ENCODE data around the gene AR.

Gene AR

DNA sequence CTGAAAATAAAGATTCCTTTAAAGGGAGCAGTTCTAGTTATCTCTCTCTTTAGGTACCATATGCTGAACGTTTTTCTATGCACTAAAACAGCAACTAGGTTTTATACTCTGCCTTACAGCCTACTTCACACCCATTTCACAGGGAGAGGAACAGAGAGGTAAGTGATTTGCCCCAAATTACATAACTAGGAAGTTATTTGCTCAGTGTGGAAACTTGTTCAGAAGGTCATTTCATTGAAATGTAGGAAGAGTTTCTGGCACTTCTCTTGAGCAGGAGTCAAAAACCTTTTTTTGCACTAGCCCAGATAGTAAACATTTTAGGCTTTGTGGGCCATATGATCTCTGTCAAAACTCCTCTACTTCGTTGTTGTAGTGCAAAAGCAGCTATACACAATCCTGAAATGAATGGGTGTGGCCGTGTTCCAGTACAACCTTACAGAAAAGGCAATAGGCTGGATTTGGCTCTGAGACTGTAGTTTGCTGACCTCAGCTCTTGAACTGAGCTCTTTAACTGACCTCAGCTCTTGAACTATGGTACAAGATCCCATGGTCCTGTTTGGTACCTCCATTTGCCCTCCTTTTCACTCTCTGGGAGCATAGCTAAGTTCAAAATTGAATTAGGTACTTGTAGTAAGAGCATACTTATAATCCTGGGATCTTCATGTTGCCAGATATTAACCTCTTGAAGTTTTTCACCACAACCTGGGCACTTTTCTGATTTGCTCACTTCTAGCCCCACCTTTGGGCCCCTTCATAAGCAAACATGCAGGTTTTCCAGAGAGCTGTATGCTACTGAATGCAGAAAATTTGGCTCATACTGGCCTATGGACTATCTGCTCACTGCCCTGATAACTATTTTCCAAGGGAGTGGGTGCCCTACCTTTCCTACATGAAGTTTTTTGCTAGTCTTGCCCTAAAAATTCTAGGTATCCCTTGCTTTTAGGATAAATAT lies 53.3 kb downstream of the AR start:
- H3K9me3 Mint-ChIP-seq = no peaks in the 10 kb centered on the region
- H3K4me3 Mint-ChIP-seq = no peak overlapping the region
- H3K4me1 Mint-ChIP-seq (ENCODE audit: low read depth) = no peaks in the 10 kb centered on the region
- H3K27me3 Mint-ChIP-seq = peaks cover 18% of the 10 kb centered on the region
- no peaks in the 10 kb centered on the region for H3K36me3 Mint-ChIP-seq (ENCODE audit: low read depth)
- no peak for DNase-seq
- H3K27ac Mint-ChIP-seq = no peak overlapping the region

DNA sequence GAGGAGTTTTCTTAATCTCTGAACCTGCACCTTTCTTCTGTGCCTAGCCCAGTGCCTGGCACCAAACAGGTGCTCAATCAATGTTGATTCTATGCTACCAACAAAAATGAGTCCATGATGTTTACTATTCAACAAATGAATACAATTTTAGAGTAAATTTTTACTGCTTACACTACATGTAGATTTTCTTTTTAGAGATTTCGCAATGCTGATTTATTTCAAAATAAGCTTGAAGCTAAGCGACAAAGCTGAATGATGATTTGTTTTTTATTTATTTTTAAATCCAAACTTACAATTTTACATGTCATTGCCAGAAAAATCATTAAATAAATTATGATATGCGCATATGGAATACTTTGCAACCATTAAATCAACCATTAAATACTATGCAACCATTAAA lies 55.7 kb downstream of the AR start:
- no peaks in the 10 kb centered on the region for H3K36me3 Mint-ChIP-seq (ENCODE audit: low read depth)
- no peak for DNase-seq
- H3K27me3 Mint-ChIP-seq = peaks cover 30% of the 10 kb centered on the region
- H3K27ac Mint-ChIP-seq = no peak overlapping the region
- no peaks in the 10 kb centered on the region for H3K4me1 Mint-ChIP-seq (ENCODE audit: low read depth)
- no peaks in the 10 kb centered on the region for H3K9me3 Mint-ChIP-seq
- no peak overlapping the region for H3K4me3 Mint-ChIP-seq

DNA sequence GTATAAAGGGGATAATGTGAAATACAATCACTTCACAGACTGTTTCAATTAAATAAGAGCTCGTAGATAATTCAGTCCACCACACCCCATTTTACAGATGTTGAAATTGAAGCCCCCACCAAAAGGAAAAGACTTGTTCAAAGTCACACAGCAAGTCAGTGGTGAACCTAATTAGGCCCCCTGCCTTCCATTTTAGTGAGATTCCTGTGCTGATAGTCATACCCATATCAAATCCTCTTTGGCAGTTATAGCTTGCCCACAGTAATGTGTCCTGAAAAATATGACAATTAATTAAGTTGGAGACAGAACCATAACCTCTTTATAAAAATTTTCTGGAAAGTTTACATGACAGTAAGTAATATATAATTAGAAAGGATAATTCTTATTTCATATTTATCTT lies 58.0 kb downstream of the AR start:
- no peak for DNase-seq
- Mint-ChIP-seq H3K36me3 (ENCODE audit: low read depth) (no peaks in the 10 kb centered on the region), H3K4me3 (no peak overlapping the region)

DNA sequence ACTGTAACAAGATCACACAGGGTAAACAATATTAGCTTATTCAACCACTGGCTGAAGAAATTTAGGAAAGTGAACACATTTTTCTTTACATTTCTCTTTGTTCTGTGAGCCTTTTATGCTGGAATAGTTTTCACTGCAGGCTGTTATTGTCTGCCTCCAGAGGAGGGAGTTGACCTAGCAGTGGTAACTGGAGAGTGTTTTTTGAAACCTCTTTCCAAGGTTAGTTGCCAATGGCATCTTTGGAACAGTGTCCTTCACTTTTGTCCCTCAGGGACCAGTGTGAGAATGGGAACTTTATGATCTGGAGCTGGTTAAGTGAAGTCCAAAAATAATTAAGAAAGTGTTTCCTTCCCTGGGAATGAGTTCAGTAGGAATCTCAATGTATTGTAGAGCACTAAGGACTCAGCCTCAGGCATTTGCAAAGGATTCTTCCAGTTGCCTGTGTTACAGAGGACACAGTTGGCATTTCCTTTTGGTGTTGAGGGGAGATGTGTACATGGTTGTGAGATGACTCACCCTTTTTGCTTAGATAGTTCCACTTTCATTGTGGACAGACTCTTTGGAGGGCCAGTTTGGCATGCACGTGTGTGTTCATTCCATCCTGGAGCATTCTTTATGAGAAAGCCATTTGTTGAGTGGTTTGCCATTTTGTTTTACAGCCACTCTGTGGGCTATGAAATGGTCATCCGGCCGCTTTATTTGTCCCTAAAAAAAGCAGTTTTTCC lies 61.3 kb downstream of the AR start:
- H3K36me3 Mint-ChIP-seq (ENCODE audit: low read depth) = no peaks in the 10 kb centered on the region
- no peak overlapping the region for H3K27ac Mint-ChIP-seq
- no peaks in the 10 kb centered on the region for H3K9me3 Mint-ChIP-seq
- H3K27me3 Mint-ChIP-seq = peaks cover 36% of the 10 kb centered on the region
- no peak for DNase-seq
- H3K4me3 Mint-ChIP-seq = no peak overlapping the region
- H3K4me1 Mint-ChIP-seq (ENCODE audit: low read depth) = no peaks in the 10 kb centered on the region

More for the DNA sequence above, 58.0 kb downstream of the AR start:
- H3K27me3 Mint-ChIP-seq = peaks cover 38% of the 10 kb centered on the region
- no peaks in the 10 kb centered on the region for H3K4me1 Mint-ChIP-seq (ENCODE audit: low read depth)
- no peaks in the 10 kb centered on the region for H3K9me3 Mint-ChIP-seq
- H3K27ac Mint-ChIP-seq = no peak overlapping the region

DNA sequence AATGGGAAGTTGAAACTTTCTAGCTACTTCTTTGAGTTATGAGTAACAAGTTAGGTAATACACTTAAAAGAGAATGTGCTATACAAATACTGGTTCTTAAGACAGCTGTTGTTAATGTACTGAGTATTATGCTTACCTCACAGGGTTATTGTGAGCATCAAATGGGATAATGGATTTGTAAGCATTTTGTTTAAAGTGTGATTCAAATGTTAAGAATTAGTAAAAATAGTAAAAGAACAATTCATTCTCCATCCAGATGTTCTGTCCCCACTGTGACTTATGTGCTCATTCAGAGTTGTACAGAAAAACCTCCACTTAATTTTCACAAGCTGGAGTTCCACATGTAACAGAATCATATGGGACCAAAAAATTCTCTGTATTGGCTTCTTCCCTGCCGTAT lies 63.6 kb downstream of the AR start:
- H3K36me3 Mint-ChIP-seq (ENCODE audit: low read depth) = no peaks in the 10 kb centered on the region
- H3K9me3 Mint-ChIP-seq = no peaks in the 10 kb centered on the region
- DNase-seq = no peak
- no peak overlapping the region for H3K27ac Mint-ChIP-seq
- H3K4me3 Mint-ChIP-seq = no peak overlapping the region
- no peaks in the 10 kb centered on the region for H3K4me1 Mint-ChIP-seq (ENCODE audit: low read depth)
- peaks cover 36% of the 10 kb centered on the region for H3K27me3 Mint-ChIP-seq

DNA sequence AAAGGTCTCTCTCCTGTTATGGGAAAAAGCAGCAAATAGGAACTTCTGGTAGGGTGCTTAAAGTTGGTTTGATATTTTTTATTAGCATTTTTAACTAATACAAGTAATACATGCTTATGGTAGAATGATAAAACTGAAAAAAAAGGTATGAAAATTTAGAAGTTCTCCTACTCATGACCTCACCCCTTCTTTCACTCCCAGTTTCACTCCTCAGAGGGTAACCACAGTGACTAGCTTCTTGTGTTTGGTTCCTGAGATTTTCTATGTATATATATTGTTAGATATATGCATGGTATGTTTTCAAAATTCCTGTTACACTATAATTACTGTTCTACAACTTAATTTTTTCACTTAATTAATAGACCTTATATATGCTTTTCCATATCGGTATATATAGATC lies 66.5 kb downstream of the AR start:
- H3K4me3 Mint-ChIP-seq = no peak overlapping the region
- H3K27me3 Mint-ChIP-seq = peaks cover 31% of the 10 kb centered on the region
- no peaks in the 10 kb centered on the region for H3K4me1 Mint-ChIP-seq (ENCODE audit: low read depth)
- H3K36me3 Mint-ChIP-seq (ENCODE audit: low read depth) = no peaks in the 10 kb centered on the region
- peaks cover 14% of the 10 kb centered on the region for H3K9me3 Mint-ChIP-seq
- DNase-seq = no peak
- no peak overlapping the region for H3K27ac Mint-ChIP-seq

DNA sequence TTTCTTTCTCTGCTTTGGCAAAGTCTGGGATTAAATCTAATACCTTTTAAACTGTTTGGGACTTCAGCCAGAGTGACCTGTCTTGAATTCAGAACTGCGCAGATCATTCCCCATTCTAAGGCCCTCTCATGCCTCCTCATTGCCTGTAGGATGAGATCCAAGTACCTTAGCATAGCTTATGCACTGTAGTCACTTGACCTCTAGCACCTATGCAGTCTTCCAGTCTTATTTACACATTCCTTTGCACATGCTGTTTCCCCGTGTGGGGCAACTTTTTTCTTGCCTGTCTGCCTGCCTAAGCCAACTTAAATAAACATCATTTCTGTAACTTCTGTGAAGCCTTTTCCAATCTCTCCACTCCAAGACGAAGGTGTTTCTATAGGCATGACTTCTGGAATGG lies 68.4 kb downstream of the AR start:
- no peak for DNase-seq

DNA sequence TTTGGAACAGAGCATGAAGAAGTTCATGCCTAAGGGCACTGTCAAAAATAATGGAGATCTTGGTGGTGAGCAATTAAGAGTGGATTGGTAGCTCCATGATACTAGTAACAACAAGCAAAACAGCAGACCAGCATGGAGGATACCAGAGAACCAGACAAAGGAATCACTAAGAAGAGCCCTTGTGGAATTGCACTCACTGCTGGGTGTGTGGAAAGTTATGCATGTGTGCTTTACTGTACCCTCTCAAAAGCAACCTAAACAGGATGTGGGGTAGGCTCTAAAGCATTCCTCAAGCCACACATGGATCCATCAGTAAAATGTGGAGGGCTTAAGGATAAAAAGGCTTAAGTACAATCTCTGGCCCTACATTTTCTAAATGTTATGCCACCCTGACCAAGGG lies 69.5 kb downstream of the AR start:
- no peak for DNase-seq
- peaks cover 14% of the 10 kb centered on the region for H3K9me3 Mint-ChIP-seq
- H3K27me3 Mint-ChIP-seq = peaks cover 30% of the 10 kb centered on the region
- no peaks in the 10 kb centered on the region for H3K36me3 Mint-ChIP-seq (ENCODE audit: low read depth)
- H3K27ac Mint-ChIP-seq = no peak overlapping the region
- no peak overlapping the region for H3K4me3 Mint-ChIP-seq
- H3K4me1 Mint-ChIP-seq (ENCODE audit: low read depth) = no peaks in the 10 kb centered on the region

More for the DNA sequence above, 68.4 kb downstream of the AR start:
- no peak overlapping the region for H3K27ac Mint-ChIP-seq
- H3K4me3 Mint-ChIP-seq = no peak overlapping the region
- H3K9me3 Mint-ChIP-seq = peaks cover 14% of the 10 kb centered on the region
- no peaks in the 10 kb centered on the region for H3K36me3 Mint-ChIP-seq (ENCODE audit: low read depth)
- no peaks in the 10 kb centered on the region for H3K4me1 Mint-ChIP-seq (ENCODE audit: low read depth)
- H3K27me3 Mint-ChIP-seq = peaks cover 29% of the 10 kb centered on the region

DNA sequence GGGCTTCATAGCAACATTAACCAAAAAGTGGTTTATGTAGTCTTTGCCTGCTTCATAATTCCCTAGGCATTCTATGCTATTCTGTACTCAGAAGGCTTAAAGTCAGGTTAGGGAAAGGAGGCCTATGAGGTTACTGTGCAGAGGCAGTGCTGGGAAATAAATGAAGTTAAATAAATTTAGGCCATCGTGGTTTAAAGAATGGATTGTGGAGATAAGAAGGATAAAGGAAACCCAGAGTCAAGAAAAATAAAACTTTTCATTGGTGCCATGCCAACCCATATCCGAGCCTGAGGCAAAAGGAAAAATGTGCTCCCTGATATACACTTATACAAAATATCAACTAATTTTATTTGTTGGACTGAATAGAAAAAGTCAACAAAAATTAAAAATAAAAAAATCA lies 70.2 kb downstream of the AR start:
- Mint-ChIP-seq H3K4me3 (no peak overlapping the region), H3K36me3 (ENCODE audit: low read depth) (no peaks in the 10 kb centered on the region), H3K27ac (no peak overlapping the region), H3K9me3 (peaks cover 14% of the 10 kb centered on the region), H3K4me1 (ENCODE audit: low read depth) (no peaks in the 10 kb centered on the region), H3K27me3 (peaks cover 34% of the 10 kb centered on the region)
- DNase-seq = no peak

DNA sequence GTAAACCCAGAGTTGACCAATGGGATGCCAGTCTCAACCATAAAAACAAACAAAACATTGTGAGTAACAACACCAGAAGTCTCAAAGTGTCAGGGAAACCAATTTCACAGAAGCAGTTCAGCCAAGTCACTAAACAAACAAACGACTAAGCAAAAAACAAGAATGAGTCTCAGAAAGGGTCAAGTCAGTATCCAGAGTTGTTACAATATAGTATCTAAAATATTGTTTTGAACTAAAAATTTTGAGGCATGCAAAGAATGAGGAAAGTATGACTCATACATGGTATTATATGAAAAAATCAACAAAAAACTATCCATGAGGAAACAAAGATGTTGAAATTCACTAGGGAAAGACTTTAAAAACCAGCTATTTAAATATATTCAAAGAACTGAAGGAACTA lies 70.6 kb downstream of the AR start:
- no peak overlapping the region for H3K27ac Mint-ChIP-seq
- peaks cover 14% of the 10 kb centered on the region for H3K9me3 Mint-ChIP-seq
- peaks cover 4% of the 10 kb centered on the region for H3K4me1 Mint-ChIP-seq (ENCODE audit: low read depth)
- H3K36me3 Mint-ChIP-seq (ENCODE audit: low read depth) = no peaks in the 10 kb centered on the region
- H3K27me3 Mint-ChIP-seq = peaks cover 38% of the 10 kb centered on the region
- DNase-seq = no peak
- no peak overlapping the region for H3K4me3 Mint-ChIP-seq

DNA sequence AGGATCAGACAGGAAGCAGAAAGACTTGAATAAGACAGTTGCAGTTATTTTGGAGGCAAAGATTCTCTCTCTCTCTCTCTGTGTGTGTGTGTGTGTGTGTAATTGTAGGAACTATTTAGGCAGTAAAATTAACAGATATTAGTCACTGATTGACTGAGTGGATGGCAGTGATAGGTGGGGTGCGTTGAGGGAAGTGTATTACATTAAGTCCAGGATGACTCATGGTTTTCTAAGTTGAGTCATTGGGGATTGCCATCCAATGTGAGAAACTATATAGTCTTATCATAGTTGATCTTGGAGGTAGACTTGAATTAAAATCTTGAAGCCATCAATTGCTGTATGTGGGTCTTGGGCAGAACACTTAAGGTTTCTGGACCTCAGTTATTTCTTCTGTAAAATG lies 75.4 kb downstream of the AR start:
- peaks cover 5% of the 10 kb centered on the region for H3K4me1 Mint-ChIP-seq (ENCODE audit: low read depth)
- peaks cover 3% of the 10 kb centered on the region for H3K9me3 Mint-ChIP-seq

DNA sequence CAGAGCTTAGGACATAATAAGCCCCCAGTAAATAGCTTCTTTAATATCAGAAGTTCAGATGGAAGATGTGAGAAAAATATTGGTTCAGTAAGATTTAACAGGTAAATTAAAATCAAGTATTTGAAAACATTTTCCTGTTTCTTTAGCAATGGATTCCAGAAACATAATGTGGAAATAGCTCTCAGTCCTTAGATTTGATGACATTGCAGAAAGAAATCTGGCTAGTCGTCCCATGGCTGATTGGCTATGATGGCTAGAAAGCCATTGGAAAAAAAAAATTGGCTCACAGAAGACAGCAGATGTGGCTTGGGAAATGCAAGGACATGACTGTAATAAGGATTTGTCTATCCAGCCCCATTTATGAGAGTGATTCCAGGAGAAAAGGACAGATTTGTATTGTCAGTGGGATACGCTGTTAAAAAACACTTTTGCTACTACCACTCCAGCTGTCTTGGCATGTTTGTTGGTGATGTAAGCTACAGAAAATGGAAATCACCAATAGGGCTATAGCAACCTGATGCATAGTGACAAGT lies 78.3 kb downstream of the AR start:
- DNase-seq = no peak
- Mint-ChIP-seq H3K27me3 (peaks cover 21% of the 10 kb centered on the region), H3K4me1 (ENCODE audit: low read depth) (peaks cover 5% of the 10 kb centered on the region), H3K36me3 (ENCODE audit: low read depth) (no peaks in the 10 kb centered on the region), H3K9me3 (no peaks in the 10 kb centered on the region), H3K27ac (no peak overlapping the region), H3K4me3 (no peak overlapping the region)

More for the DNA sequence above, 75.4 kb downstream of the AR start:
- Mint-ChIP-seq H3K27me3 (peaks cover 25% of the 10 kb centered on the region), H3K4me3 (no peak overlapping the region), H3K27ac (no peak overlapping the region), H3K36me3 (ENCODE audit: low read depth) (no peaks in the 10 kb centered on the region)
- no peak for DNase-seq

DNA sequence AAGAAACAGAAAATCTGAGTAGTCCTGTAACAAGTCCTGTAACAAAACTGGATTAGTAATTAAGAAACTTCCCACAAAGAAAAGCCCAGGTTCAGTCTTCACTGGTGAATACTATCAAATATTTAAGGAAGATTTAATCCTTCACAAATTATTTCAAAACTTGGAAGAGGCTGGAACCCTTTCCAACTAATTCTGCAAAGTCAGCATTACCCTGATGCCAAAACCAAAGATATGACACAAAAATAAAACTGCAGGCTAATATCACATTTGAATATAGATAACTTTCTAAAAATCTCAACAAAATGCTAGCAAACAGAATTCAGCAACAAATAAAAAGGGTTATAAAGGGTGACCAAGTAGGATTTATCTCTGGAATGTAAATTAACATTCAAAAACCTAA lies 80.5 kb downstream of the AR start:
- Mint-ChIP-seq H3K27ac (no peak overlapping the region), H3K27me3 (peaks cover 7% of the 10 kb centered on the region), H3K4me3 (no peak overlapping the region), H3K4me1 (ENCODE audit: low read depth) (peaks cover 2% of the 10 kb centered on the region), H3K9me3 (no peaks in the 10 kb centered on the region), H3K36me3 (ENCODE audit: low read depth) (no peaks in the 10 kb centered on the region)
- DNase-seq = no peak

DNA sequence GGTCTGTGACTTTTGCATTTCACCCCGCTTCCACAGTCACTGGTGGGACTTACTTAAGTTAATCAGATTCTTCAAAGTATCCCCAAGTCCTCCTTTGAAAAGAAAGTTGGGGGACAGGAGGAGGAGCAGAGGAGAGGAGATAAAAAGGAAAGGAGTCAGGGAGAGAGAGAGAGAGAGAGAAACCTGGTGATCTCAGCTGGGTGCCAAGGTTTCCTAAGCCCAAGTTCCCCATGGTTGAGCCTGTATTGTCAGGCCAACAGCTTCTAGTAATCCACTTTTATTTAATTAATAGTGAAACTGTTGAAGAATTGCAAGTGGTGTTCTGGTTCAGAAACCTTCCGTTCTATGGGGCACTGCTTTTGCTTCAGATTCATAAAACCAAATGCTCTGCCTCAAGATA lies 91.6 kb downstream of the AR start:
- Mint-ChIP-seq H3K4me3 (no peak overlapping the region), H3K27ac (no peak overlapping the region), H3K9me3 (peaks cover 3% of the 10 kb centered on the region), H3K4me1 (ENCODE audit: low read depth) (no peaks in the 10 kb centered on the region), H3K36me3 (ENCODE audit: low read depth) (no peaks in the 10 kb centered on the region), H3K27me3 (peaks cover 36% of the 10 kb centered on the region)
- DNase-seq = no peak

DNA sequence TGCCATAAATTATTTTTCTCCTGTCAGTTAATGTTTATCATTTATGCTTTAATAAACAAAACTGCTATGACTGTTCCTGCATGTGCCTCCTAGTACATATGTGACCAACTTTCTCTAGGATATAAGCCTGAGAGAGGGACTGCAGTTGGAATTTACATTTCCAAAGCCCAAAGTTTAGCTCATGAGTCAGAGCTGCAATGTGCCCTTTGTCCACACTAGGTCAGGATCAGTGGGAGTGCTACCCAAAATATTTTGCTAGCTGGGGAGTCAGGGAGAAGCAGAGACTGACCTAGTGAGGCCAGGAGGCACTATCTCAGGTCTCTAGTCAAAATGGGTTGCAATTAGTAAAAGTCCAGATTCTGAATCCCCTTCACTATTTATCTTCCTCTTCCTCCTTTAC lies 92.7 kb downstream of the AR start:
- no peaks in the 10 kb centered on the region for H3K36me3 Mint-ChIP-seq (ENCODE audit: low read depth)
- no peak overlapping the region for H3K27ac Mint-ChIP-seq
- DNase-seq = no peak
- H3K9me3 Mint-ChIP-seq = peaks cover 3% of the 10 kb centered on the region
- no peaks in the 10 kb centered on the region for H3K4me1 Mint-ChIP-seq (ENCODE audit: low read depth)
- no peak overlapping the region for H3K4me3 Mint-ChIP-seq
- peaks cover 41% of the 10 kb centered on the region for H3K27me3 Mint-ChIP-seq

Data from activated T-cell treated with anti-CD3 and anti-CD28 coated beads, Interleukin-2, amount 50 U/mL, for 24 hours (primary cell).